Measurements from ENCODE around the gene AGRN. TPM values are rescaled to one million over a fixed set of nuclear protein-coding genes. Genes with fewer than 3 reads are reported as not detected.

Gene AGRN
- total RNA-seq, 1 donor: 7.9 TPM

DNA sequence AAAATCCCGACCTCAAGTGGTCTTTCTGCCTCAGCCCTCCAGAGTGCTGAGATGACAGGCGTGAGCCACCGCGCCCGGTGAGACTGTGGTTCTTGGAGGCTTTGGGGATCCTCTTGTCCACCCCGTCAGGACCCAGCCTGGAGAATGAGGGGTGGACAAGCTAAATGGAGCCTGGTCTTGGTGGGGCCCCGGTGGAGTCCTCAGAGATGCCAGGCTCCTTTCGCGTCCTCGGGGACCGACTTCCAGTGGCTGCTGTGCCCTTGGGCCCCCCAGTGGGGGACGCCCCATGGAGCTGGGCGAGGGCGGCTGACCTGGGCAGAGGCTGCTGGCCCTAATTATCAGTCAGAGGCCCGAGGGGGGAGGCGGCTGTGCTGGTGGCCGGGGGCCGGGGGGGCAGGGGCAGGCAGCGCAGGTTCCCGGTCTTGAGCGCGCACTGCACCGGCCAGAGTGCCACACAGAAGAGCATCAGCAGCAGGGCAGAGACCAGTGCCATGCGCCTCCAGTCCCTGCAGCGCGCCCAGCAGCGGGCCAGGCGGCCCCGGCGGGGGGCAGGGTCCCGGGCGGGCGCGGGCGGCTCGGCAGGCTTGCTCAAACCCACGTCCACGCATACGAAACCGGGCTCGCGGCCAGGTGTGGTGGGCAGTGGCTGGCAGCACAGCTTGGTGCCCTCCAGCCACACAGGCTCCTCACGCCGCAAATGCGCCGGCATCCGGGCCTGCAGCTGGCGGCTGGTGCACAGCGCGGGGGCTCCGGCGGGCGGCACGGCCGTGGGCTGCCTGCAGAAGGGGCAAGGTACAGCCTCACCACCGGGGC is 51.8 kb downstream of the AGRN start:
- H3K4me3 ChIP-seq (ENCODE audit: low read depth, low read length): no peak overlapping the region
- TF ChIP-seq, protein P1, sequence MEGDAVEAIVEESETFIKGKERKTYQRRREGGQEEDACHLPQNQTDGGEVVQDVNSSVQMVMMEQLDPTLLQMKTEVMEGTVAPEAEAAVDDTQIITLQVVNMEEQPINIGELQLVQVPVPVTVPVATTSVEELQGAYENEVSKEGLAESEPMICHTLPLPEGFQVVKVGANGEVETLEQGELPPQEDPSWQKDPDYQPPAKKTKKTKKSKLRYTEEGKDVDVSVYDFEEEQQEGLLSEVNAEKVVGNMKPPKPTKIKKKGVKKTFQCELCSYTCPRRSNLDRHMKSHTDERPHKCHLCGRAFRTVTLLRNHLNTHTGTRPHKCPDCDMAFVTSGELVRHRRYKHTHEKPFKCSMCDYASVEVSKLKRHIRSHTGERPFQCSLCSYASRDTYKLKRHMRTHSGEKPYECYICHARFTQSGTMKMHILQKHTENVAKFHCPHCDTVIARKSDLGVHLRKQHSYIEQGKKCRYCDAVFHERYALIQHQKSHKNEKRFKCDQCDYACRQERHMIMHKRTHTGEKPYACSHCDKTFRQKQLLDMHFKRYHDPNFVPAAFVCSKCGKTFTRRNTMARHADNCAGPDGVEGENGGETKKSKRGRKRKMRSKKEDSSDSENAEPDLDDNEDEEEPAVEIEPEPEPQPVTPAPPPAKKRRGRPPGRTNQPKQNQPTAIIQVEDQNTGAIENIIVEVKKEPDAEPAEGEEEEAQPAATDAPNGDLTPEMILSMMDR (IDR thresholded peaks at IDR 0.05; ENCODE audit: insufficient read depth, low read length): no peak
- DNase-seq (ENCODE audit: low read depth): no peak

DNA sequence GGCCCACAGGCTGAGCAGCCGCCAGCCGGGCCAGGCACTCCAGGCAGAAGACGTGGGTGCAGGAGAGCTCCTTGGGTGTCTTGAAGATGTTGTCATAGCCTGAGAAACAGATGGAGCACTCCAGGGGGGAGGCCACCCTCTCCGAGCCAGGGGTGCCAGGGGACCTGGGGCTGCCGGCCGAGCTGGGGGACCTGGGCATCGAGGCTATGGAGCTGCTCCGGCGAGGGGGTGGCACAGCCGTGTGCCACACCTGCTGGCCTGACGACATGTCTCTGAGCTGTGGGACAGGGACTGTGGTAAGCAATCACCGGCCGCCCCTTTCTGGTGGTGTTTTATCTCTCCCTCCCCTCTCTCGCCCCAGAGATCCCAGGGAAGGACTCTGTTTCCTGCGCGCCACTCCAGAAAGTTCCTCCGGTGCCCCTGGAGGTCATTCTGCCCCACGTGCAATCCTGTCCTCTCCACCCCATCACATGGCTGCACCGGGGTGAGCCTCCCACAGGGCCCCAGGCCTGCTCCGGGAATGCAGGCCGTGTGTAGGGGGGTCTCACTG is 52.5 kb downstream of the AGRN start:
- H3K4me3 ChIP-seq (ENCODE audit: low read depth, low read length): no peak overlapping the region
- no peak for DNase-seq (ENCODE audit: low read depth)
- TF ChIP-seq, protein P1 (IDR thresholded peaks at IDR 0.05; ENCODE audit: insufficient read depth, low read length): no peak

DNA sequence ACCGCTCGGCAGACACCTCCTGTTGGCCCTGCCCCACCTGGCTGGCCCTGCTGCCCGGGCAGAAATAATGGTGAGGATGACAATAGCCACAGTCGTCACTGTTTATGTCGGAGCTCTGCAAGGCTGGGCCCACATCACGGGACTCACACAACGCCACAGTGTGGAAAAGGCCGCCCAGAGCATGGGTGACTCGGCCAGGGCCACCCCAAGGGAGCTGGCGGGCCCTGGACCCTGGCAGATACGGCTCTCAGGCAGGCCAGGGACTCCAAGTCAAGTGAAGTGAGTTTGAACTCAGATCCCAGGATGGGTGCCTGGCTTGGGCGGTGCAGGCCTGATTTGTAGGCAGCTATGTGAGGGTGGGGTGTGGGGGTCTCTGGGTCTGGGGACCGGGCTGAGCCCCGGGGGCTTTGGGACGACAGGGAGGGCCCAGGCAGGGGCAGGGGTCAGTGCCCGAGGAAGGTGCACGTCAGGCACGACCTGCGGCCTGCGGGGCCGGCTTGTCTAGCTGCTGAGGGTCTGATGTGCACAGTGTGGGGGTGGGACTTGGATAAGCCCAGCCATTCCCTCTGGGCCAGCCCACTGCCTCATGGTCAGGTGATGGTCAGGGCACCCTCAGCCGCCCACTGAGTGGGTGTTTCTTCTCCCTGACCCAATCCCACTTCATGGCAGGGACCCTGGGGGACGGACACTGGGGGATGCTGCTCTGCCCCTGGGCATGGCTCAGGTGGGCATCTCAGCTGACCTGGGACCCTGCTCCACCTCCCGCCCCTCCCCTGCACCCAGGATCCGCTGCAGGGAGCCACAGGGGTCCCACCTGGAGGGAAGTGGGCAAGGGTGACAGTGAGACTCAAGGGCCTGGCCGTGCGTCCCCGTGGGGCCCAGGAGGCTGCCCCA is 53.2 kb downstream of the AGRN start:
- TF ChIP-seq, protein P1 (IDR thresholded peaks at IDR 0.05; ENCODE audit: insufficient read depth, low read length): no peak
- no peak overlapping the region for H3K4me3 ChIP-seq (ENCODE audit: low read depth, low read length)
- no peak for DNase-seq (ENCODE audit: low read depth)

DNA sequence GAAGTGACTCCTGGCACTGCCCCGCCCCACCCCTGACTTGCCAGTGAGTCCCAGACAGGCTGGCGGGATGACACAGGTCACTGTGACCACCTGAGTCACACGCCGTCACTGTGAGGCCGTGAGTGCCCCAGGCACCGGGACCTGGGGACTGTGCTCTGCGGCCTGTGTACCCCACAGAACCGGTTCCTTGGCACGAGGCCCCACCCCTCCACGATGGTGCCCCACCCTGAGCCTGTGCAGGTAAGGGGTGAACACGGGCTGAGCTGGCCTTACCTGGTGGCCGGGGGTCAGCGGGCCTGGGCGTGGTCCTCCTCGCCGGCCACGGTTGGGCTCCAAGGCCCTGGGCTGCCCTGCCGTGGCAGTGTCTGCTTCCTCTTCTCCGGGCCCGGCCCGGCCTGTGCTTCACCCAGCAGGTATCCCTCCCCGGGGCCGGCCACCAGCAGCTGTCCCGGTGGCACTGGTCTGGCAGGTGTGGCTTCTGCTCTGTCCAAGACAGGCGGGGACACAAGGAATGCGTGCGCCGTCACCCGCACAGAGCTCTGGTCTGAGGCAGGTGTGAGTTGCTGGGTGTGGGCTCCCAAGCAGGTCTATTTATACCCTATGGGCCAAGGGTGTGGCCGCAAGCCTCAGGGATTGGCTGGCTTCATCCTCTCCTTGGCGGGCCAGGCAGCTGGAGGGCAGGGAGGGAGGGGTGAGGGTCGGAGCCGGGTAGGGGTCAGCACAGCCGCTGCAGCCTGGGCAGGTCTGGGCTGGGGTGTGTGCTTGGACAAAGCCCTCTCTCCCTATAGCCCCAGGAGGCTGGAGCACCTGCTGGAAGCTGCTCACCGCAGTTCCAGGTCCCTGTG is 54.0 kb downstream of the AGRN start, which contains the start of gene RNF223:
Gene RNF223 (minus strand): TSS at position 564 of the 845 bp plus-strand sequence. CDS start 1,740 bp downstream, outside the sequence.
- DNase-seq (ENCODE audit: low read depth): no peak
- TF ChIP-seq, protein P1 (IDR thresholded peaks at IDR 0.05; ENCODE audit: insufficient read depth, low read length): no peak

DNA sequence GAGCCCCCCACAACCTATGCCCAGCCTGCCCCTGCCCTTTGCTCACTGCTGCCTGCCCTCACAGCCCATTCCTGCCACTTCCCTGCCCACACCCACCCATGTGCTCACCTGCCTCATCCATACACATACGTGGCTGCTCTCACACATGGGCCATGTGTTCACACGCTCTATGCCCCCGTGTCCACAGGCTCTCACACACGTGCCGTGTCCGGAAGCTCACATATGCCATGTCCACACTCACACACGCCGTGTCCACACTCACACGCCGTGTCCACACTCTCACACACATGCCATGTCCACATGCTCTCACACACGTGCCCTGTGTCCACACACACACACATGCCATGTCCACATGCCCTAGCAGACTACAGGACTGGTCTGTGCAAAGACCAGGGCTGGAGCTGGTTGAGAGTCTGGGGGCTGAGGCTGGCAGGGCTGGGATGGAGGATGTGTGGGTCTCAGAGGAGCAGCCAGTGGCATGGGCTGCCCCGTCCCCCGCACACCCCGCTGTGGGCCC is 54.8 kb downstream of the AGRN start:
- no peak for DNase-seq (ENCODE audit: low read depth)
- H3K4me3 ChIP-seq (ENCODE audit: low read depth, low read length): no peak overlapping the region
- TF ChIP-seq, protein P1 (IDR thresholded peaks at IDR 0.05; ENCODE audit: insufficient read depth, low read length): no peak

More for the DNA sequence above, 54.0 kb downstream of the AGRN start, which contains the start of gene RNF223:
- H3K4me3 ChIP-seq (ENCODE audit: low read depth, low read length): no peak within 1 kb of the TSS

All from fibroblast of the aortic adventitia (primary cell).